GM20431 (cell line): ENCODE data around the gene WFS1.

Experiments used
- in situ Hi-C: fragments of 300-500 bp; cut with MseI, MboI; formaldehyde crosslinking; loops from one replicate; pipeline ENCODE4 v1.15.0; 2020; ENCODE audit warnings: low sequenced_read_pairs; ENCODE audit not compliant: unreplicated experiment

WFS1 gene

DNA sequence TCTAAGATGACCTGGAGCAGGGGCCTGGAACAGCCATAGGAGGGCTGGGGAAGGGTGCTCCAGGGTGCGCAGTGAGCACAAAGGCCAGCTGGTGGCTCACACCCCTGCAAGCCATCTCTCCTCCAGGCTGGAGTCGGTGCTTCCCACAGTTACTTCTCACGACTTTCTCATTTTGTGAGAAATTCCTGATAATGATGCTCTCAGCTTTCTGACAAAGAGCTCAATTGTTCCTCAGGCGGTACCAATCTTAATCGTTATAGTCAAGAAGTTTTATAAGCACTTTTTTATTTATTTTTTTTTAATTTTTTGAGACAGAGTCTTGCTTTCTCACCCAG, 11.7 kb upstream of the WFS1 start:
- in situ Hi-C loops: no loop called here

DNA sequence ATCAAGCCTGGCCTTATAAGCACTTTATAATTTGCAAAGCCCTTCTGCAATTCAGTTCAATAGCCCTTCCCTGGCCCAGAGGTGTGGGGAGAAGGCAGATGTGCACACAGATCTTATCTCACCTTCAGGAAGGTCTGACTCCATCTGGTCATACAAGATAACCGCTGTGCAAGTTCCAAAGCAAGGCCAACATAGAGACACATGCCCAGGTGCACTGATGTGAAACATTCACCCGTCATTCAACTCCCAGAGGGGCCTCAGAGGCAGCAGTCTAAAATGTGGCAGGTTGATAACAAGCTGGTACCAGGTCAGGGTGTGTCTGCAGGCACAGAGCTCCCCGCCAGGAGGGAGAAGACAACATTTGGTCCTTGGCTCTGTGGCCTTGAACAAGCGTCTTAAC, 10.9 kb upstream of the WFS1 start:
- in situ Hi-C loops: no loop called here

DNA sequence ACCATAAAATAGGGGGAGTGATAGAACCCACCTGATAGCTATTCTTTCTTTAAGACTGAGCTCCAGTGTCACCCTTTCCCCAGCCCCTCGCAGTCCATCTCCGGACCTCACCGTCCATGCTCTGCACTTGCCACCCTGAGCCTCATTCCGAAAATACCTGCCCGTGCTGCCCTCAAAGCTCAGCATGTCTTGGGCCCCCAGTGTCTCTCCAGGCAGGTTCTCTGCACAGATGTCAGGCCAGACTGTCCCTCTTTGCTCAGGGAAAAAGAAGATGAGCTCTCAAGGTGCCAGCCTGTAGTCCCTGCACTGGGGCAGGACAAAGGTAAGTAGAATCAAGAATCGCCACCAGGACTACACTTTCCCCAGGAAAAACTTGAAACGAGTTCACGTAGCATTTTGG, 9.8 kb upstream of the WFS1 start:
- in situ Hi-C loops: no loop called here

DNA sequence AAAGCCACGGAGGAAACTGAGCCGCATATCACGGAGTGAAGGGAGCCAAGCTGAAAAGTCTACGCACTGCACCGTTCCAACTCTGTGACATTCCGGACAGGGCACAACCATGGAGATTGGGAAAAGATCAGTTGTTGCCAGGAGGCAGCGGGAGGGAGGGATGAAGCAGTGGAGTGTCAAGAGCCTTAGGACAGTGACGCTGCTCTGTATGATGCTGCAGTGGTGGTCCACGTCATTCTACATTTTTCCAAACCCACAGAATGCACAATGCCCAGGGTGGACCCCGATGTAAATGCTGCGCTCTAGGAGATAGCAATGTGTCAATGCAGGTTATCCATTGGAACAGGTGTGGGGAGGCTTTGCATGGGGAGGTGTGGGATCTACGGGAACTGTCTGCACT, 7.5 kb upstream of the WFS1 start:
- in situ Hi-C loops: no loop called here

DNA sequence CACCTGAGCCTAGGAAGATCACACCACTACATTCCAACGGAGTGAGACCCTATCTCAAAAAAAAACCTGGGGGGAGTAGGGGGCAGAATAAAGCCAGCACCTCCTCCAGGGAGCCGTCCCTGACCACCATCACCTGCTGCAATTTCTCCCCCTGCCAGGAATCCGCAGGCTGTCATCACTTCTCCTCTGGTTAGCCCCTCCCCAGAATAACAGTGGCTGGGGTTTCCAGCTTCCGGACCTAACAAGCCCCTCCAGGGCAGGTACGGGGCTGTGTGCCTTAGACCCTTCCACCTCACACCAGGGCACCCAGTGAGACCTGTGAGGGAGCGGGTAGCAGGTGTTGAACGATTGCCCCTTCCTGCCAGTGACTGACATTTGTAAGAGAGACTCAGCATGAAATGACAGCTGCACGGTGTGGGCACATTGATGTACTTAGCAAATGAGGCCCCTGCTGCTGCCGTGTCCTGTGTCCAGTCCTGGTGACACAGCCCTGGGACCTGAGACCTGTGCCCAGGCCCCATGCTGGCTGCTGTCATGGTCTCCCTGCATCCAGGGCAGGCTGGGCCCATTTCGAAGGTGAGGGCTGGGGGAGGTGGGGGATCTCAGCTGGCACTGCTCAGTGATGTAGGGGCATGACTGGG, 6.7 kb upstream of the WFS1 start:
- in situ Hi-C loops: no loop called here

DNA sequence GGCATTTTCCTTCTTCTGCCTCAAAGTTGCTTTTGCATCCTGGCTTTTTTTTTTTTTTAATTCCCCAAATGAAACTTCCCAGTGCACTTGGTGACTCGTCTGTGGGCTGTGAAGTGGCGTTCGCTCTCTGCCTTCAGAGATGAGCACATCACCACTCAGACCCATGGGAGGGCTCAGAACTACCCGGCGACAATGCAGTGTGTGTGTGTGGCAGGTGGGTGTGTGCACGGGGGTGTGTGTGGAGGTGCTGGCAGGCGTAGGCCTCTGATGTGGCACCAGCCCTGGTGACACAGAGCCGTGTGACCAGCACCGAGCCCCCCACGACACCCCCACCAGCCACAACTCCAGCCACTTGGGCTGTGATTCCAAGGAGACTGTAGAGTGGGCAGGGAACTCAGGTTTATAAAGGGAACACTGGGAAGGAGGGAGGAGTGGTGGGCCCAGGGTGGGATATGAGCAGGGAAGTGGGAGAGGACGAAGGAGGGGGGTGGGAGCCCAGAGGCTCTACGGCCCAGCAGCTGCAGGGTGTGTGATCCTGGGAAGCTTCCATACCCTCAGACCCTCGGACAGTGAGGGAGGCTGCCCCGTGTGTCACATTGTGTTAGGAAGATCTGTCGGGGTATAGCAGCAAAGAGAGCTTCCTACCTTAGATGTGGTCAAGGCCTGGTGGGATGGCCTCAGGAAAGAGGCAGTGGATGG, 6.0 kb upstream of the WFS1 start:
- in situ Hi-C loops: no loop called here

DNA sequence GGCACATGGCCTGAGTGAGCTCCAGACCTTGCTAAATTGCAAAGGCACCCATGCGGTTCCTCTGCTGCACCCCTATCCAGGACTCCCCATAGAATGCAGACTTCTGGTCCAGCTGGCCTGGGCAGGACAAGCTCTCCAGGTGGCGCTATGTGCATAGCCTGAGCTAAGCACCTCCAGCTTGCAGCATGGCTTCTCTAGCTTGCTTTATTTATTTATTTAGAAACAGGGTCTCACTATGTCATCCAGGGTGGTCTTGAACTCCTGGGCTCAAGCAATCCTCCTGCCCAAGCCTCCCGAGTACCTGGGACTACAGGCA, 5.5 kb upstream of the WFS1 start:
- in situ Hi-C loops: no loop called here

DNA sequence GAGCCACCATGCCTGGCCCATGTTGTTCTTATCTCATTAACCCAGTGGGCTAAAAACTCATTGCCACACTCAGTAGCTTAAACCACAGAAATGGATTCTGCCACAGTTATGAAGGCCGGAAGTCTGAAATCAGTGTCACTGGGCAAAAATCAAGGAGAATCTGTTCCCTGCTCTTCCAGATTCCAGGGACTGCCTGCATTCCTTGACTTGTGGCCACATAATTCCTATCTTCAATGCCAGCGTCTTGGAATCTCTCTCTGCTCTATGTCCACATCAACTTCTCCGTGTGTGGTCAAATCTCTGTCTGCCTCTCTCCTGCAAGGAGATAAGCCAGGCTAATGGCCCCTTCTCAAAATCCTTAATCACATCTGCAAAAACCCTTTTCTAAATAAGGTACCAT, 4.1 kb upstream of the WFS1 start:
- in situ Hi-C loops: no loop called here

DNA sequence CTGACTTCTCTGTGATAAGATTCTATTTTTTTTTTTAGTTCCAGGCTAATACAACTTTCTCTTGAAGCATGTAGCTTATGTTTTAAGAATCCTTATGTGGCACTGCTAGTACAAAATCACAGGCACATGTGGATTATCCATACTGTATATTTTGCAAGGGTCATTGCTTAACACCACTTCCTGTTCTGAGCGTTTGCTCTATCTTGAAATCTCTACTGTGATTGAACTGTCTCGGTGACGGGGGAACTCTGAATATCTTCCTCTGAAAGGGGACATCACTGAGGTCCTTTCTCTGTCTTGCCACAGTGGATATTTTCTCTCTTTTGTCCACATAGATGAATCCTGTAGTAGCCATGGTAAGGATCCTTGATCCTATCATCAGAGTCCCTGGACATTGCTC, 2.1 kb upstream of the WFS1 start:
- in situ Hi-C loops: no loop called here

DNA sequence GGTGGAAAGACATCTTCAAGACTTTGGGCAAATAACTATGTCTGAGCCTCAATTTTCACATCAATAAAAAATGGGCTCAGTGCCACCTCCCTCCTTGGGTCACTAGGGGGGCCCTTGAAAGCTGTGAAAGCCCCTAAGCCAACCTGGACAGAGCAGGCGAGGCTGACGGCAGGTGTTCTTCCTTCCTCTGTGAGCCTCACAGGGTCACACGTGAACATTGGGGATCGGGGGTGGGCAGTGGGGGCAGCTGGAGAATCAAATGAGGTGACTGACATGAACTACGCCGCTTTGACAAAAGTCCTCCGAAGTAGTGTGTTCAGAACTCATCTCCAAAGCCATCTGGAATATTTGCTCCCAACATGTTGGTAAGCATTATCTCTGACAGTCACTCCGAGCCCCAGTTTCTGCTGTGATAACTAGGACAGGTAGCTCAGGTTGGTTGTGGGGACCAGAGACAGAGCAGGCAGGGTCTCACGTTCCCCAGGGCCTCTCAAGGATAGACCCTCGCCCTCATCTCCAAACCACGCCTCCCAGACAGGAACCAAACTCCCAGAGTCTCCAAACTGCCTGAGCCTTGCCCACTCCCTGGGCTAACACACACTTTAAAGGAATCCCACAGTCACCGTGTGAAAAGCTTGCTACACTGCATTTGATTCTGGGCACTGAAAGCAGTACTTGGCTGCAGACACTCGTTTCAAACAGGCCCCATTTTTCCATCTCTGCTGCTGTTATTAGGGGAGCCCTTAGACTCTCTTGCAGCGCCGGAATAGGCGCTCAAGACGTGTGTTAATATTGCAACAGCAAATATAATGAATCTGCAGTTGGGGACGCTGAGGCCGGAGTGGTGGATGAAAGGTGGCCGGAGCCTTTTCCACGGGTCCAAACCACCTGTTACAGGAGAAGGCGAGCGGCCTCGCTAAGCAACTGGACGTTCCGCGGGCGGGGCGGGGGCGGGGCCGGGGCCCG, 717 bp upstream of the WFS1 start:
- in situ Hi-C loops: no loop called here

DNA sequence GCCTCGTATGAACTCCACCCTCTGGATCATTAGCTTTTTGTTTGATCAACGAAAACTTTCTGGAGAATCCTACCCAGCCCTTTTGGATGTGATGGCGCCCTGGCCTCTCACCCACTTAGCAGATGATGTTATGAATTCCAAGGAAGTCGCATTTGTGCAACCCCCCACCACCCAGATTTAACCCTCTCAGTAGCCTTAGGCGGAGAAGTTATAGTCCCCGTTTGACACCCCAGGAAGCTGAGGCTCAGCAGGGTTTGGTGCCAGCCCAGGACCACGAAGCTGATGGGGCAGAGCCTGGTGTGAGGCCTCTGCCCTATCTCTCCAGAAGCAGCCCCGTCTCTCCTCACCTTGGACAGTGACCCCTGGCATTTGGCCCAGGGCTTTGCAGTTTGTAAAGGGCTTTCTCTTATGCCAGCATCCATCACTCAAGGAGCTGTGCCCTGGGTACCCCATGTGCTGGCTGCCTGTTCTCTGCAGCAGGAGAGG, 1.0 kb downstream of the WFS1 start:
- in situ Hi-C loops: no loop called here

DNA sequence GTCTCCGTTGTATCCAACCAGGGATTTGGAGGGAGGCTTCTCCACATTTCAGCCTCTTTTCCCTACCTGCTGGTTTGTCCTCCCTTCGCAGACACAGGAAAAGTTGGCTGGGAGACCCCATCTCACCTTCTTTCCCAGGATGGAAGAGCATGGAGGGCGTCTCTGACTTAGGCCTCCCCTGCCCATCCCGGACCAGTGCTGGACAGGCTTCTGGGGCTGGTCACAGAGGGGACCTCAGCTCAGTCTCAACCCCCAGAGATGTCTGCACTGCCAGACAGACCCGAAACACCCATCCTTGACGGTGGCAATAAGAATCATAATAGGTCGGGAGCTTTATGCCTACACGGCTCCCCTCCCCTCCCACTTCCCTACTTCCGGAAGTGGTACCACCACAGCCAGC, 1.6 kb downstream of the WFS1 start:
- in situ Hi-C loops: no loop called here

DNA sequence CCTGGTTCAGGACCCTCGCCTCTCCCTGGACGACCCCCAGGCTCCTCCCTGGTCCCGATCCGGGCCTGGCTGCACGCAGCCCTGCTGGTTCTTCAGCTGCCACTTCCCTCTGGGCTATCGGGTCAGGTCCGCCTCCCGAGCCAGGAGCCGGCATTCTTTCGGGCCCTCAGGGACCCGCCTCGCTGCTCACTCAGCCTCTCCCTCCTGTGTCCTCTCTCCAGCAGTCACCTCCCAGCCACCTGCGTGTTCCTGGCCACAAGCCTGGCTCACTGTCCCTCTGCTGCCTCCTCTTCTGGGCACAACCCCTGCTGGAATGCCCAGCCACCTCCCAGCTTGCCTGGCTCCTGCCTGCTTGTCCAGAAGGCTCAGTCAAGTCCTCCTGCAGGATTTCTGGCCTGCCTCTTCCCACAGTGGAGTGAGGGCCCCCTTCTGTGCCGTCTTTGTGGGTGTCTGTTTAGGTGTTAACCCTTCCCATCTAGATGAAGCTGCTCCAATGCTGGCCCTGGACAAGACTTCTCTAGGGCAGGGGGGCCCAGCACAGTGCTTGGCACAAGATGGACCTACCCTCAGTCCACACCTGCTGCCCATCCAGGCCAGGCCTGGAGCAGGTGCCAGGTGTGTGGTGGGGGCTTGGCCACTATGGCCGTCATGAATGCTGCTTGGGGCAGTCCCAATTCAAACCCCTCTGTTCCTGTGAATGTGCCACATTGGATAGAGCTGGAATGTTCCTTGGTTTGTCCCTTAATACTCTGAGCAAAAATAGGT, 2.2 kb downstream of the WFS1 start:
- in situ Hi-C loops: no loop called here

DNA sequence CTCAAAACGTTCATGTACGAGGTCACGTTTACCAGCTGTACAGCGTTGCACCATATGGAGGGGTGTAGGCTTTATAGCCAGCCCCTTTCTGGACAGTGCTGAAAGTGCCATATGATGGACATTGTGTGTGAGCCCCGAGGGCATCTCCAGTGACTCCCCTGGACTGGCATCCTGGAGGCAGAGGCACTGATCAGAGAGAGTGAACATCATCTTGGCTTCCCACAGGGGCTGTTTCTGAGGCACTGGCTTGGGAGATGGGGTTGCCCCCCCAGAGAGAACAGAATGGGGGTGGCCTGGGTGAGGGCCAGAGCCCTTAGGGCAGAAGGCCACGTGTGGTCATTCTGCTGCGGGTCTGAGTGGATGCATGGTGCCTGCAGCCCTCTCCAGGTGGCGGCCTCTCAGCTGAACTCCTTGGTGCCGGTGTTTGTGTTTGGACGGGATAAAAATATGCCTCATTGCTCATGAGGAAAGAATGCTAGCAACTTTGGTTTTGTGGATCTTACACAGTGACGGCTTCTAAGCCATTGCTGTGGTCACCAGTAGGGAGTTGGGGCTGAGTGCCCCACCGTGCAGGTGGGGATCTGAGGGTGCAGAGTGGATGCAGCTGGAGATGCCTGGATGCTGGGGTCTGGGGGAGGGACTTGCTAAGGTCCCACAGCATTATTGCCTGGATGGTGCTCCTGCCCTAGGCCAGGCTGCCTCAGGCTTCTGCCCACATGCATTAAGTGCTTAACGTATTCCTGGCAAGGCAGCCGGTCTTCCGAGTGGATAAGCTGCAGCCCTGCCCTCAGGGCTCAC, 3.4 kb downstream of the WFS1 start:
- in situ Hi-C loops: no loop called here

DNA sequence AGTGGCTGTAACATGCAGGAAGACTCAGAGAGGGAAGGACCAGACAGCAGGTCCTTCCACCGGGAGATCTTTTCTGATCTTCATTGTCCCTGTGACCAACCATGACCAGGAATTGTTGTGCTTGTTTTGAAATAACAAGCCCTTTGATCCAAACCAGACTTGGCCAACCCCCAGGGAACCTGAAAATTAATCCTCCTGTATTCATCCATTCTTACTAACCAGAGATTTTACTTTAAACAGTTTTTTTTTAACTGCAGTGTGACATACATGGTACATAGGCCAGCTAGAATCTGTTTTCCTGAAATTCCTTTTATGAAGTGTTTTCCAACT, 4.0 kb downstream of the WFS1 start:
- in situ Hi-C loops: no loop called here

DNA sequence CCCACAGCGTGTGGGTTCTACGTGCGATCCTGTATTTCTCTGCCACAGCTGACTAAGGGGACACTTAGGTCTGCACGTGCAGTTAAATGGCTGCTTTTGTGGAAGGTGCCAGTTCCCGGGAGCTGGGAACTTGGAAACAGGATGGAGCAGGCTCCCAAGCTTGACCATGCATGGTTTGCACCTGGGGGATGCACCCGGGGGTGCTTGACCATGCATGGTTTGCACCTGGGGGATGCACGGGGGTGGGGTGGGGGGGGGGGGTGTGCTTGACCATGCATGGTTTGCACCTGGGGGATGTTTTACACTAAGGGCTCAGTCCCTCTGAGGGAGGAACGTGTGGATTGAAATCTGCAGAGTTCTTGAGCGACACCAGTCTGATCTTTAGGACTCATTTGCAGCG, 5.7 kb downstream of the WFS1 start:
- in situ Hi-C loops: no loop called here

DNA sequence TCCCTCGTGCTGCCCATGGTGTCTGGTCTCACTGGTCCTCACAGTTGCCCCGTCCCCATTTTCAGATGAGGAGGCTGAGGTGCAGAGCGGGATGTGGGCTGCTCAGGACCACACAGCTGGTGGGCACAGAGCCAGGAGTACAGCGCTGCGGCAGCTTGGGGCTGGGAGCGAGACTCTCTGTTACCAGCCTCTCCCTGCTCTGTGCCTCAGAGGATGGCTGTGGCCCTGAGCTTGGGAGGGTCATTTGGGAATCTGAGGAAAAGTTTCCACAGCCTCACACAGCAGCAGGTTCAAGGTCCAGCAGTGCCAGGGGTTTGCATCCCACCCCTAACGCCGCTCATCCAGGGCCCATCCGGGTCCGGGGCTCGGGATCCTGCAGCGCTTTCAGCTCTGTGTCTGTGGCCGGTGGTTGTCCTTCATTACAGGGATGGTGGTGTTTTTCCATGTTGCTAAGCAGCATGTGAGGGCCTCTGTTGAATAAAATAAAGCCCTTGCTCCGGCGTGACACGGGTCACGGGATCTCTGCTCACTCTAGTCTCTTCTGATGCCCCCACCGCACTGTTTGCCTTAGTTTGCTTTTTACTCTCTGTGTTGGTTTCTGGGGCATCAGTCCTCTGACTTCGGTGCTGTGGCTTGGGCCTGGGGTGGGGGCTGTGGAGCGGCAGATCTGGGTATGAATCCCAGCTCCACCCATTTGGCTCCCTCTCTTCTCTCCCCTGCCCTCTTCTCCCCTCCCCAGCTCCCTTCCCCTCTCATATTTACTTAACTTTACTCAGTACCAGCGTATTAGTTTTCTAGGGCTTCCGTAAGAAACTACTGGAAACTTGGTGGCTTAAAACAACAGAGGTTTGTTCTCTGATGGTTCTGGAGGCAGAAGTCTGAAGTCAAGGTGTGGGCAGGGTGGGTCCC, 6.5 kb downstream of the WFS1 start:
- in situ Hi-C loops: no loop called here

DNA sequence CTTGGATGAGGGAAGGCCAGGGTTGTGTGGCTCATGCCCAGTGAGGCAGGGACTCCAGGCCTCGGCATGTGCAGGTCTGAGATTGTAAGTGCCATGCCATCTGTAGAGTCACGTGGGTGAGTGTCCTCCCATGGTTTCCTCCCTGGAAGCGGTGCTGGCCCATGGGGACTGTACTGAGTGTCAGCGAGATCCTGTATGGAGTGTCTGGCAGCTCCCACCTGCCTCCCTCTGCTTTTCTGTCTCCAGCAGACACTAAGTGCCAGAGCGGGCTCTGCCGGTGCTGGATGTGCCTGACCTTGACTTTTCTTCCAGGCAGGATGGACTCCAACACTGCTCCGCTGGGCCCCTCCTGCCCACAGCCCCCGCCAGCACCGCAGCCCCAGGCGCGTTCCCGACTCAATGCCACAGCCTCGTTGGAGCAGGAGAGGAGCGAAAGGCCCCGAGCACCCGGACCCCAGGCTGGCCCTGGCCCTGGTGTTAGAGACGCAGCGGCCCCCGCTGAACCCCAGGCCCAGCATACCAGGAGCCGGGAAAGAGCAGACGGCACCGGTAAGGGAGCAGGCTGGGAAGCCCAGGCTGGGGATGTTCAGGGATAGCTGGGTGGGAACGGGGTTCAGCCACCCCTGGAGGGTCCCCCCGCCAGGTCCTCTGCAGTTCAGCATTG, 7.6 kb downstream of the WFS1 start:
- in situ Hi-C loops: no loop called here
